Activated naive CD8-positive, alpha-beta T cell treated with anti-CD3 and anti-CD28 coated beads, Interleukin-2, amount 50 U/mL, for 24 hours (primary cell): ENCODE data around the gene YEATS4.
"Not testable (repeated sequence)": the region's sequence is repeated elsewhere in the genome, so short reads cannot be mapped to it uniquely, and the experiment has no call there.

Experiments
- ATAC-seq: fragments of 150-1000 bp; cut with Tn5 transposase; one replicate; pipeline ENCODE4 v1.10.0; 2021
- DNase-seq: peaks from one replicate; pipeline ENCODE4 v3.0.0; 2021
- H3K27ac Mint-ChIP-seq: one replicate; pipeline ENCODE4 v1.8.0; 2021; ENCODE audit warnings: mild to moderate bottlenecking, mixed read lengths
- H3K27me3 Mint-ChIP-seq: one replicate; pipeline ENCODE4 v1.8.0; 2021; ENCODE audit warnings: mixed read lengths
- H3K36me3 Mint-ChIP-seq: one replicate; pipeline ENCODE4 v1.8.0; 2021; ENCODE audit warnings: low read depth, mixed read lengths
- H3K4me1 Mint-ChIP-seq: one replicate; pipeline ENCODE4 v1.8.0; 2021; ENCODE audit warnings: mixed read lengths
- H3K4me3 Mint-ChIP-seq: one replicate; pipeline ENCODE4 v1.8.0; 2021; ENCODE audit warnings: mild to moderate bottlenecking, moderate library complexity, mixed read lengths
- H3K9me3 Mint-ChIP-seq: one replicate; pipeline ENCODE4 v1.8.0; 2021; ENCODE audit warnings: mixed read lengths

YEATS4 gene

GRCh38 chr12:69359531-69360347 is at the start of gene YEATS4:
TSS of gene YEATS4 (plus strand) at chr12:69359743. CDS start at chr12:69359973, 230 bp downstream.
- ATAC-seq (peak; percentile 85), DNase-seq (peak; percentile 86)
- H3K4me1 Mint-ChIP-seq = peaks cover 37% of the 10 kb centered on the region
- peaks cover 20% of the 10 kb centered on the region for H3K36me3 Mint-ChIP-seq
- H3K27me3 Mint-ChIP-seq = peaks cover 2% of the 10 kb centered on the region
- peak within 1 kb of the TSS; percentile 95 for H3K27ac Mint-ChIP-seq
- no peaks in the 10 kb centered on the region for H3K9me3 Mint-ChIP-seq
- peak within 1 kb of the TSS; percentile 84 for H3K4me3 Mint-ChIP-seq

GRCh38 chr12:69313209-69313608 is 46.3 kb upstream of the YEATS4 start:
- H3K4me3 Mint-ChIP-seq = no peak overlapping the region
- ATAC-seq = no peak
- no peaks in the 10 kb centered on the region for H3K36me3 Mint-ChIP-seq
- peaks cover 7% of the 10 kb centered on the region for H3K9me3 Mint-ChIP-seq
- no peaks in the 10 kb centered on the region for H3K4me1 Mint-ChIP-seq
- no peak overlapping the region for H3K27ac Mint-ChIP-seq
- DNase-seq = no peak
- no peaks in the 10 kb centered on the region for H3K27me3 Mint-ChIP-seq

- not testable (repeated sequence) for H3K27ac Mint-ChIP-seq, ATAC-seq
Measured at GRCh38 chr12:69316784-69317183, 42.8 kb upstream of the YEATS4 start.

GRCh38 chr12:69317233-69317632 is 42.3 kb upstream of the YEATS4 start:
- H3K27ac Mint-ChIP-seq, H3K4me1 Mint-ChIP-seq, H3K36me3 Mint-ChIP-seq, DNase-seq, H3K4me3 Mint-ChIP-seq, ATAC-seq, H3K27me3 Mint-ChIP-seq, H3K9me3 Mint-ChIP-seq: not testable (repeated sequence)

More at GRCh38 chr12:69316784-69317183, 42.8 kb upstream of the YEATS4 start:
- H3K36me3 Mint-ChIP-seq, H3K9me3 Mint-ChIP-seq, H3K27me3 Mint-ChIP-seq, H3K4me3 Mint-ChIP-seq, H3K4me1 Mint-ChIP-seq, DNase-seq: not testable (repeated sequence)

GRCh38 chr12:69318225-69318624 is 41.3 kb upstream of the YEATS4 start:
- ATAC-seq (no peak), DNase-seq (no peak)
- Mint-ChIP-seq H3K27ac (no peak overlapping the region), H3K4me1 (no peaks in the 10 kb centered on the region), H3K36me3 (no peaks in the 10 kb centered on the region), H3K9me3 (peaks cover 7% of the 10 kb centered on the region), H3K27me3 (no peaks in the 10 kb centered on the region), H3K4me3 (no peak overlapping the region)

GRCh38 chr12:69321351-69321750 is 38.2 kb upstream of the YEATS4 start:
- Mint-ChIP-seq H3K36me3 (no peaks in the 10 kb centered on the region), H3K27ac (no peak overlapping the region), H3K4me3 (no peak overlapping the region), H3K9me3 (peaks cover 7% of the 10 kb centered on the region), H3K4me1 (peaks cover 4% of the 10 kb centered on the region), H3K27me3 (no peaks in the 10 kb centered on the region)
- DNase-seq (no peak), ATAC-seq (no peak)

- no peaks in the 10 kb centered on the region for H3K27me3 Mint-ChIP-seq
- DNase-seq (no peak), ATAC-seq (no peak)
- no peak overlapping the region for H3K4me3 Mint-ChIP-seq
- no peaks in the 10 kb centered on the region for H3K9me3 Mint-ChIP-seq
- H3K27ac Mint-ChIP-seq = no peak overlapping the region
- peaks cover 20% of the 10 kb centered on the region for H3K4me1 Mint-ChIP-seq
- peaks cover 2% of the 10 kb centered on the region for H3K36me3 Mint-ChIP-seq
Measured at GRCh38 chr12:69324797-69325466, 34.6 kb upstream of the YEATS4 start.

GRCh38 chr12:69328426-69328825 is 31.1 kb upstream of the YEATS4 start:
- Mint-ChIP-seq H3K36me3 (peaks cover 2% of the 10 kb centered on the region), H3K4me1 (peaks cover 40% of the 10 kb centered on the region), H3K4me3 (no peak overlapping the region), H3K27me3 (no peaks in the 10 kb centered on the region), H3K27ac (peak overlapping the region; percentile 23), H3K9me3 (no peaks in the 10 kb centered on the region)
- ATAC-seq (no peak), DNase-seq (no peak)

GRCh38 chr12:69329669-69330428 is 29.7 kb upstream of the YEATS4 start:
- Mint-ChIP-seq H3K9me3 (no peaks in the 10 kb centered on the region), H3K27ac (peak overlapping the region; percentile 77), H3K27me3 (no peaks in the 10 kb centered on the region), H3K36me3 (peaks cover 2% of the 10 kb centered on the region), H3K4me3 (peak overlapping the region; percentile 82), H3K4me1 (peaks cover 46% of the 10 kb centered on the region)
- DNase-seq (peak; percentile 15), ATAC-seq (peak; percentile 44)

GRCh38 chr12:69330475-69331473 is 28.8 kb upstream of the YEATS4 start:
- DNase-seq = peak; percentile 56
- Mint-ChIP-seq H3K9me3 (no peaks in the 10 kb centered on the region), H3K4me1 (peaks cover 42% of the 10 kb centered on the region)

GRCh38 chr12:69331519-69331908 is 28.0 kb upstream of the YEATS4 start:
- Mint-ChIP-seq H3K27me3 (no peaks in the 10 kb centered on the region), H3K4me3 (peak overlapping the region; percentile 82), H3K36me3 (peaks cover 2% of the 10 kb centered on the region), H3K9me3 (no peaks in the 10 kb centered on the region), H3K27ac (peak overlapping the region; percentile 77), H3K4me1 (peaks cover 42% of the 10 kb centered on the region)
- ATAC-seq (no peak), DNase-seq (no peak)

More at GRCh38 chr12:69330475-69331473, 28.8 kb upstream of the YEATS4 start:
- peaks cover 2% of the 10 kb centered on the region for H3K36me3 Mint-ChIP-seq
- peak overlapping the region; percentile 77 for H3K27ac Mint-ChIP-seq
- H3K27me3 Mint-ChIP-seq = no peaks in the 10 kb centered on the region
- ATAC-seq = peak; percentile 73
- peak overlapping the region; percentile 82 for H3K4me3 Mint-ChIP-seq

- H3K4me1 Mint-ChIP-seq = peaks cover 46% of the 10 kb centered on the region
- H3K9me3 Mint-ChIP-seq = no peaks in the 10 kb centered on the region
- H3K27ac Mint-ChIP-seq = peak overlapping the region; percentile 77
- DNase-seq (peak; percentile 6), ATAC-seq (no peak)
- no peaks in the 10 kb centered on the region for H3K36me3 Mint-ChIP-seq
- no peaks in the 10 kb centered on the region for H3K27me3 Mint-ChIP-seq
- H3K4me3 Mint-ChIP-seq = peak overlapping the region; percentile 82
Measured at GRCh38 chr12:69331909-69332684, 27.4 kb upstream of the YEATS4 start.

GRCh38 chr12:69332815-69333358 is 26.7 kb upstream of the YEATS4 start:
- Mint-ChIP-seq H3K27me3 (no peaks in the 10 kb centered on the region), H3K9me3 (no peaks in the 10 kb centered on the region), H3K36me3 (no peaks in the 10 kb centered on the region), H3K4me1 (peaks cover 50% of the 10 kb centered on the region), H3K27ac (peak overlapping the region; percentile 44), H3K4me3 (no peak overlapping the region)
- ATAC-seq (no peak), DNase-seq (no peak)
